ENCODE results near the gene SDK1. TPM values are rescaled to one million over a fixed set of nuclear protein-coding genes. Genes with fewer than 3 reads are reported as not detected.
A peak's percentile ranks its signal among the peaks of the same experiment; 100 is the strongest.

SDK1 gene
- total RNA-seq, 2 experiments from 2014 or later, result 0.25 to 0.78 TPM

- DNase-seq (no peak), ATAC-seq (no peak)
- no peak overlapping the region for H3K27ac Mint-ChIP-seq
- H3K27me3 Mint-ChIP-seq, result no peaks in the 10 kb centered on the region
- no peaks in the 10 kb centered on the region for H3K36me3 Mint-ChIP-seq (ENCODE audit: low read depth)
- POLR2A ChIA-PET, result no interaction called here
- CTCF ChIA-PET, result no interaction called here
- TF ChIP-seq CTCF (IDR thresholded peaks at IDR 0.05), result no peak
- H3K4me1 Mint-ChIP-seq (ENCODE audit: low read depth), result peaks cover 12% of the 10 kb centered on the region
- H3K9me3 Mint-ChIP-seq, result no peaks in the 10 kb centered on the region
- no peak overlapping the region for H3K4me3 Mint-ChIP-seq
- intact Hi-C loops (cut with micrococcal nuclease), result no loop called here
Observed at GRCh38 chr7:4237296-4238235, 936.5 kb downstream of the SDK1 start.

DNA sequence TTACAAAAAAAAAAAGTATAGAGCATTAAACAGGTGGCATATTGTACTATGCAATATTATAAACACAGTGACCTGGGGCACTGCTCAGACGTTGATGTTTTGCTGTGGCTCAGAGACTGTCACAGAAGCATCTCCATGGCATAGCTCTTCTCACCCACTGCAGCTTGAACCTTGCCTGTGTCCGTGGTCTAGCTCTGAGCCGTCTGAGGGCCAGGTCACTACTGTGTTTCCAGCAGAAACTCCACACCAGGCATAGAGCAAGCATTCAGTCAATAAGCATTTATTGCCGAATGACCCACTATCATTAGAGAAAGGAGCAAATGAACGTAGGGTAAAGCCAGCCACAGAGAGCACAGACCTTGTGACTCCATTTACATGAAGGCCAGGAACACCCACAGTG is 937.8 kb downstream of the SDK1 start:
- TF ChIP-seq CTCF (IDR thresholded peaks at IDR 0.05), result no peak
- H3K9me3 Mint-ChIP-seq, result no peaks in the 10 kb centered on the region
- ATAC-seq (no peak), DNase-seq (no peak)
- ChIA-PET CTCF (no interaction called here), POLR2A (interaction anchor here (0.7 kb wide), 1 partner anchor 8 kb away, joined by 4 read pairs; no protein-coding TSS in a partner anchor)
- no peak overlapping the region for H3K27ac Mint-ChIP-seq
- H3K4me1 Mint-ChIP-seq (ENCODE audit: low read depth), result peaks cover 12% of the 10 kb centered on the region
- H3K36me3 Mint-ChIP-seq (ENCODE audit: low read depth), result no peaks in the 10 kb centered on the region
- H3K27me3 Mint-ChIP-seq, result no peaks in the 10 kb centered on the region
- H3K4me3 Mint-ChIP-seq, result no peak overlapping the region
- intact Hi-C loops (cut with micrococcal nuclease), result no loop called here

DNA sequence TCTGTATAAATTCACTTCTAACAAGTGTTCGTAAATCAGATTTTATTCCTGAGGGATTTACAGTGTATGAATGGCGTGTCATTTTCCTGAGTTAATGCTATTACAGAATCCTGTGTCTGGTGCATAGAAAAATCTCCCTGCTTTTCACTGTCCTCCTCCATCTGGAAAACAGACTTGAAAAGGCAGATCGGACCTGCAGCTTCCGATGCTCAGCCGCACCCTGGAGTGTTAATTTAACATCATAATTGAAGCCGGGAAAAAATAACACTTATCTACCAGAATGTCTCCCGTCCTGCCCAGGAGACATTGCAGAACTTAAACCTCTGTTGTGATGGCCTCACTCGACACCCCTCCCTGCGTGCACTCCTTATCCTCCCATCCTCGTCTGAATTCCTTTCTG is 939.0 kb downstream of the SDK1 start:
- H3K27me3 Mint-ChIP-seq, result no peaks in the 10 kb centered on the region
- no peaks in the 10 kb centered on the region for H3K9me3 Mint-ChIP-seq
- peaks cover 3% of the 10 kb centered on the region for H3K36me3 Mint-ChIP-seq (ENCODE audit: low read depth)
- no peak for TF ChIP-seq CTCF (IDR thresholded peaks at IDR 0.05)
- CTCF ChIA-PET, result no interaction called here
- H3K4me1 Mint-ChIP-seq (ENCODE audit: low read depth), result peaks cover 12% of the 10 kb centered on the region
- POLR2A ChIA-PET, result interaction anchor here (0.6 kb wide), 1 partner anchor 1180 kb away, joined by 3 read pairs; no protein-coding TSS in a partner anchor
- no peak for DNase-seq
- no peak overlapping the region for H3K27ac Mint-ChIP-seq
- ATAC-seq, result no peak
- no peak overlapping the region for H3K4me3 Mint-ChIP-seq
- intact Hi-C loops (cut with micrococcal nuclease), result no loop called here

- Mint-ChIP-seq H3K4me1 (ENCODE audit: low read depth) (peaks cover 12% of the 10 kb centered on the region), H3K27ac (no peak overlapping the region), H3K27me3 (no peaks in the 10 kb centered on the region), H3K36me3 (ENCODE audit: low read depth) (peaks cover 3% of the 10 kb centered on the region), H3K9me3 (no peaks in the 10 kb centered on the region), H3K4me3 (no peak overlapping the region)
- ChIA-PET CTCF (no interaction called here), POLR2A (no interaction called here)
- TF ChIP-seq CTCF (IDR thresholded peaks at IDR 0.05), result no peak
- intact Hi-C loops (cut with micrococcal nuclease), result no loop called here
- ATAC-seq (no peak), DNase-seq (peak; percentile 18)
Observed at GRCh38 chr7:4240520-4241303, 939.7 kb downstream of the SDK1 start.

- intact Hi-C loops (cut with micrococcal nuclease), result no loop called here
- ATAC-seq (no peak), DNase-seq (no peak)
- H3K4me3 Mint-ChIP-seq, result no peak overlapping the region
- ChIA-PET CTCF (no interaction called here), POLR2A (no interaction called here)
- no peaks in the 10 kb centered on the region for H3K9me3 Mint-ChIP-seq
- peaks cover 12% of the 10 kb centered on the region for H3K4me1 Mint-ChIP-seq (ENCODE audit: low read depth)
- H3K27me3 Mint-ChIP-seq, result no peaks in the 10 kb centered on the region
- H3K27ac Mint-ChIP-seq, result no peak overlapping the region
- TF ChIP-seq CTCF (IDR thresholded peaks at IDR 0.05), result no peak
- peaks cover 3% of the 10 kb centered on the region for H3K36me3 Mint-ChIP-seq (ENCODE audit: low read depth)
Observed at GRCh38 chr7:4241304-4241612, 940.2 kb downstream of the SDK1 start.

All from activated CD8-positive, alpha-beta T cell treated with anti-CD3 and anti-CD28 coated beads for 36 hours (primary cell).